H1 (cell line): Measurements from ENCODE around the gene COL19A1. TPM values are rescaled to one million over a fixed set of nuclear protein-coding genes. Genes with fewer than 3 reads are reported as not detected.

ENCODE experiments used
- SIN3A ChIP-seq, 2 experiments: IDR thresholded peaks in 1 of 2; conservative IDR thresholded peaks in 1 of 2; 2 replicates each; pipeline ENCODE4 v1.6.1; 2011 to 2012; ENCODE audit warnings: low read length in 2 of 2, improper control_type of control experiment in 1 of 2, low read depth in 1 of 2, mild to moderate bottlenecking in 1 of 2
- polyA plus RNA-seq, 7 experiments: library from polyadenylated mRNA; depleted of rRNA in 3 of 7; stranded (reverse) in 5 of 7; unstranded in 2 of 7; fragments of >200 nt in 5 of 7; fragments of 200-250 nt in 2 of 7; gene quantifications; 1 replicate in 5 of 7; 2 replicates in 1 of 7; 4 replicates in 1 of 7; pipeline versions ENCODE4 v1.2.1 to v1.2.3, GENCODE V29; 2011 to 2013; ENCODE audit warnings: missing spikeins in 2 of 7, mixed read lengths in 2 of 7
- total RNA-seq: library from RNA; stranded (reverse); fragmentation: NEBNext Ultra II Directional; extraction: Animal tissue kit (Norgen Biotek cat#: 25700); gene quantifications from 2 replicates; pipeline ENCODE4 v1.2.1, GENCODE V29; 2021

COL19A1 gene
- total and polyA plus RNA-seq, 2 of the 8 experiments (the other 6 are each of a cell fraction or from before 2014, with no cell fraction given), result not detected

DNA sequence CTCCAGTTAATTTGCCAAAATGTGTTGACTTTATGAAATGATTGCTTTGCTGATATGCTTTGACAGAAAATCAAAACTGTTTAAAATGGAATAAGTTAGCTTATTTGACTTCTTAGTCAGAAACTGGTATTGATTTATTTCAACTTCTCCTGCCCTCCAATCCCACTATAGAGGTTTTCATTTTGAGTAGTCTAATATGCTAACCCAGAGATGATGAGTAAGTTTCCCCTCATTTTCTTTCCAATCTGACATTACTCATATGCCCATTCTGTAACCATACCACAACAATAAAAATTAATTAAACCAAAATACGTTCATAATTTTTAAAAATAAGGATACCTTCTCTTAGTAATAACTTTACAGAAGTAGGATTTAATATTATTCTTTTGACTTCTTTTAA lies 78.8 kb downstream of the COL19A1 start (continued):
- TF ChIP-seq SIN3A (conservative IDR thresholded peaks at IDR 0.05 in 1 of 2, IDR thresholded peaks at IDR 0.05 in 1 of 2; ENCODE audit: low read depth in 1 of 2, low read length in 2 of 2), result no peak
